ENCODE measurements around the gene DNAI4.

DNA sequence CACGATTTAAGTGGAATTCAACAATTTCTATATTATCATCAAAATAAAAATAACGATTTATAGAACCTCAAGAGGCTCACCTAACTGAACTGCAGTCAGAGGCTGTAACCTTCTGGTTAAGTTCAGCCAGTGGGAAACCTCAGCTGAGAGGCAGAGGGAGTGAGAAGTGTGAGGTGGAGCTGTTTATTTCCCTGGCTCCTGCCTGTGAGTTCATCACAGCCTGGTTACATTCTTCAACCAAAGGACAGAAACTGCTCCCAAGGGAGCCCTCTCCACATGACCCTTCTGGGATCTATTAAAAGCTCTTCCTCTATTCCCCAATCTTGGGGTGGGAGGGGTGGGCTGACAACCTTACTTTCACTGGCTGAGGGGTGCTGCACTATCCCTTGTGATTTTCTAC, 150.2 kb downstream of the DNAI4 start:
- TF ChIP-seq, protein P1, sequence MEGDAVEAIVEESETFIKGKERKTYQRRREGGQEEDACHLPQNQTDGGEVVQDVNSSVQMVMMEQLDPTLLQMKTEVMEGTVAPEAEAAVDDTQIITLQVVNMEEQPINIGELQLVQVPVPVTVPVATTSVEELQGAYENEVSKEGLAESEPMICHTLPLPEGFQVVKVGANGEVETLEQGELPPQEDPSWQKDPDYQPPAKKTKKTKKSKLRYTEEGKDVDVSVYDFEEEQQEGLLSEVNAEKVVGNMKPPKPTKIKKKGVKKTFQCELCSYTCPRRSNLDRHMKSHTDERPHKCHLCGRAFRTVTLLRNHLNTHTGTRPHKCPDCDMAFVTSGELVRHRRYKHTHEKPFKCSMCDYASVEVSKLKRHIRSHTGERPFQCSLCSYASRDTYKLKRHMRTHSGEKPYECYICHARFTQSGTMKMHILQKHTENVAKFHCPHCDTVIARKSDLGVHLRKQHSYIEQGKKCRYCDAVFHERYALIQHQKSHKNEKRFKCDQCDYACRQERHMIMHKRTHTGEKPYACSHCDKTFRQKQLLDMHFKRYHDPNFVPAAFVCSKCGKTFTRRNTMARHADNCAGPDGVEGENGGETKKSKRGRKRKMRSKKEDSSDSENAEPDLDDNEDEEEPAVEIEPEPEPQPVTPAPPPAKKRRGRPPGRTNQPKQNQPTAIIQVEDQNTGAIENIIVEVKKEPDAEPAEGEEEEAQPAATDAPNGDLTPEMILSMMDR (IDR thresholded peaks at IDR 0.05), result no peak
- TF ChIP-seq ZFX (IDR thresholded peaks at IDR 0.05; ENCODE audit: borderline replicate concordance), result no peak

All from 22Rv1 (cell line).